NCI-H524 treated with DMSO at 0.1 percent for 48 hours (cell line): ENCODE measurements around the gene EFCAB6.

Source experiments
- DNase-seq: peaks from one replicate; lab custom pipeline; 2025; lab: John Stamatoyannopoulos, UW

EFCAB6 gene

GRCh38 chr22:43479301-43479950, 332.7 kb downstream of the EFCAB6 start:
- DNase-seq, result no peak
